Dermis microvascular lymphatic vessel endothelial cell (primary cell): Measurements from ENCODE around the gene FADD. TPM values are rescaled to one million over a fixed set of nuclear protein-coding genes. Genes with fewer than 3 reads are reported as not detected.
A peak's percentile ranks its signal among the peaks of the same experiment; 100 is the strongest.

Source experiments
- DNase-seq, 2 donors: peaks; one replicate each; pipeline versions ENCODE4 v3.0.0 to v3.0.0-alpha.2; 2010; ENCODE audit warnings: low read depth in 2 of 2
- total RNA-seq: library from RNA; depleted of rRNA; stranded (reverse); fragments of >200 nt; gene quantifications from 2 replicates; pipeline ENCODE4 v1.2.1, GENCODE V29; 2014

FADD gene, protein sequence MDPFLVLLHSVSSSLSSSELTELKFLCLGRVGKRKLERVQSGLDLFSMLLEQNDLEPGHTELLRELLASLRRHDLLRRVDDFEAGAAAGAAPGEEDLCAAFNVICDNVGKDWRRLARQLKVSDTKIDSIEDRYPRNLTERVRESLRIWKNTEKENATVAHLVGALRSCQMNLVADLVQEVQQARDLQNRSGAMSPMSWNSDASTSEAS
- 44.4 and 52.0 TPM in 2 replicates for total RNA-seq

DNA sequence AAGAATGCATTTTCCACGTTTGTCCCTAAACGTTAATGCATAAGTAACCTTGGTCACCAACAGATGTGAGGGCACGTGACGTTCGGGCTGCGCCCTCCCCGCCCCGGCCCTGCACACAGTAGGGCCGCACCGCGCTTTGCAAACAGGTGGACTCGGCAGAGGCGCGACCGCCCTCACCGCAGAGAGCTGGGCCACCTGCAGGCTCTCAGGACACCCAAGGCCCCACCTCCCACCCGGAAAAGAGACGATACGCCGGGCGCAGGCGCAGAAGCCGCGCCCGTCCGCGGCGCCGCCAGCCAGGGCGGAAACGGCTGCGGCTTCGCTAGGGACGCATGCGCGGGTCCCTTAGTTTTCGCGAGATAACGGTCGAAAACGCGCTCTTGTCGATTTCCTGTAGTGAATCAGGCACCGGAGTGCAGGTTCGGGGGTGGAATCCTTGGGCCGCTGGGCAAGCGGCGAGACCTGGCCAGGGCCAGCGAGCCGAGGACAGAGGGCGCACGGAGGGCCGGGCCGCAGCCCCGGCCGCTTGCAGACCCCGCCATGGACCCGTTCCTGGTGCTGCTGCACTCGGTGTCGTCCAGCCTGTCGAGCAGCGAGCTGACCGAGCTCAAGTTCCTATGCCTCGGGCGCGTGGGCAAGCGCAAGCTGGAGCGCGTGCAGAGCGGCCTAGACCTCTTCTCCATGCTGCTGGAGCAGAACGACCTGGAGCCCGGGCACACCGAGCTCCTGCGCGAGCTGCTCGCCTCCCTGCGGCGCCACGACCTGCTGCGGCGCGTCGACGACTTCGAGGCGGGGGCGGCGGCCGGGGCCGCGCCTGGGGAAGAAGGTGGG, at the start of gene FADD:
TSS of gene FADD (plus strand) at position 377 of the 831 bp plus-strand sequence. CDS start at position 541, 164 bp downstream.
- peak; percentile 90 to 94 for DNase-seq

DNA sequence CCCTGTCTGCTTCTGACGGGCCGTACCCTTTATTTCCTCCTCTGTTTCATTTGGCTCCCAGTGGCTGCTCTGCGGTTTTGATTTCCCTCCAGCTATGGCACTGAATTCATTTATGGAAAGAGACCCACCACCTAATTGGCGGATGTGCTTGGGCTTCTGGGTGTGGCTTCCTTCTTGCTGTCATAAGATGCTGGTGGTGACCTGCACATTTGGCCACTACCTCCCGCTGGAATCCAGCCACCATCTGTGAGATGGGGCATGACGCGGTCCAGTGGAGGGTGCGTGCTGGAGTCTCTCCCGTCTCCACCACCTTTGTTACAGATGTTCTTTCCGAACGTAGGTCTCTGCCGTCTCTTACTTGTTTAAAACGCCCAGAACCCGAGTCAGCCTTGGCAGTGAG, 47.7 kb upstream of the FADD start:
- no peak for DNase-seq

DNA sequence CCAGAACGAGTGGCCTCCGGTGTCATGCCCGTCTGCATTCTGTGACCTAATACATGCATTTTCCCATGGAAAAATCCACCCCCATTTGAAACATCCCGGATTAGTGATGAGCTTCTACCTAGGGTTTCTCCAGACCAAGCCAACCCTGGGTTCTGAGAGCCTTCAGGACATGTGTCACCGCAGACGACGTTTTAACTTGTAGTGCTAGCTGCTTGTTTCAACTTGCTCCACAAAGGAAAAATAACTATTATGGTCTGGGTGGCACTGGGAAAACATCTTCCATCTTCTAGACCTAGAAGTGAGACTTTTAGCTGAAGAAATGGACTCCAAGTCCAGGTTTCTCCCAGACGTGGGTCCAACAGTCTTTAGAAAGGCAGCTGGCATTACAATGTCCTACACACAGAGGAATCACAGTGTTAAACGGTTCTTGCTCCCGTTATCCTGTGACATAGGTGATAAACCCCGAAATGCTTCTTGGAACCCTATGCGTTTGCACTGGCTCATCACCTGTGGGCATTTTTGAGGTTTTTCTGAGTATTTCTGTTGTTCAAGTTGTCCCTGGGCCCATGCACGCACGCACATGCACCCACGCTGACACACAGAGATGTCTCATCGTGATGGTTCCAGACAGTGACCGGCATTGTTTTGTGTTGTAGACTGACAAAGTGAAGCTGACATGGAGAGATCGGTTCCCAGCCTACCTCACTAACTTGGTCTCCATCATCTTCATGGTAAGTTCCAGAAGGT, 46.6 kb upstream of the FADD start:
- no peak for DNase-seq

DNA sequence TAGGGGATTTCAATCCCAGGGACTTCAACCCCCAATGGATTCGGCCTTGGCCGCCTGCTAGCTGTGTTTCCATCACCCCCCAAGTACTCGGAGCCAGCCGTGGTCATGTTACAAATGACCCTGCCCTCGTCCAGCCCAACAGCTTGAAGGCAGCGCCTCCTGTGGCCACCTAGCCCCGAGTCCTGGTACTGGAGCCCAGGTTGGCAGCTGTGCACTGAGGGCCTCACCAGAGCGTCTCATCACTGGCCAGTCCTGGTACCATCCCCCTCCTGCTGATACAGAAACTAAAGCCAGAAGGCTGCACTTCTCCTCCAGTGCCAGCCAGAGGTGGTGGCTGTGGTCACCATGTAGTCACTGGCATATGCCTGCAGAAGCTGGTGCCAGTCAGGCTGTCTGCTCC, 44.9 kb upstream of the FADD start:
- DNase-seq = peak in 1 of 2 donors; percentile 23

DNA sequence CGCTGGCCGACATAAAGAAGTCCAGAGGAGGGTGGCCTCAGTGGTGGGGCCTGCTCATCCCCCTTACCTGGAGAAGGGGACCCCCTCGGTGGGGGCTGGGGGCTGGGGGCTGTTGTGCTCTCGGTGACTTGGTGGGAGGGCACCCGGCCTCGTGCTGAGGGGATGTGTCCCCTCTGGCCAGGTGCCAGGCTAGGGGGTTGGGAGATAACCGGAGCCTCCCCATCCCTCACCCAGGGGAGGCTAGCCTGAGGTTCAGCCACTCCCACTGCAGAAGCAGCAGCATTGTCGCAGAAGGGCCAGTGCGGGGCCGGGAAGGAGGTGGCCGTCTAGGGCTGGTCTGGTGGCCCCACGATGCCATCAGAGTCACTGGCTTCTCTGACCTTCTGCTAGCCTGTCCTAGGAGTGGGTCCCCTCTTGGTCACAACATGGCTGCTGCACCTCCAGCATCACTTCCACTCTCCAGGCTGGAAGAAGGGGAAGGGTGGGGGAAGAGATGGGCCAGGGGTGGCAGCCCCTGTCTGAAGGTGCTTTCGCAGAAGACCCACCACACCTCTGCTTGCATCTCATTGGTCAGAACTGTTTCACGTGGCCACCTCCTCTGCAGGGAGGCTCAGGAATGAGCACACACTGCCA, 44.2 kb upstream of the FADD start:
- DNase-seq = no peak

DNA sequence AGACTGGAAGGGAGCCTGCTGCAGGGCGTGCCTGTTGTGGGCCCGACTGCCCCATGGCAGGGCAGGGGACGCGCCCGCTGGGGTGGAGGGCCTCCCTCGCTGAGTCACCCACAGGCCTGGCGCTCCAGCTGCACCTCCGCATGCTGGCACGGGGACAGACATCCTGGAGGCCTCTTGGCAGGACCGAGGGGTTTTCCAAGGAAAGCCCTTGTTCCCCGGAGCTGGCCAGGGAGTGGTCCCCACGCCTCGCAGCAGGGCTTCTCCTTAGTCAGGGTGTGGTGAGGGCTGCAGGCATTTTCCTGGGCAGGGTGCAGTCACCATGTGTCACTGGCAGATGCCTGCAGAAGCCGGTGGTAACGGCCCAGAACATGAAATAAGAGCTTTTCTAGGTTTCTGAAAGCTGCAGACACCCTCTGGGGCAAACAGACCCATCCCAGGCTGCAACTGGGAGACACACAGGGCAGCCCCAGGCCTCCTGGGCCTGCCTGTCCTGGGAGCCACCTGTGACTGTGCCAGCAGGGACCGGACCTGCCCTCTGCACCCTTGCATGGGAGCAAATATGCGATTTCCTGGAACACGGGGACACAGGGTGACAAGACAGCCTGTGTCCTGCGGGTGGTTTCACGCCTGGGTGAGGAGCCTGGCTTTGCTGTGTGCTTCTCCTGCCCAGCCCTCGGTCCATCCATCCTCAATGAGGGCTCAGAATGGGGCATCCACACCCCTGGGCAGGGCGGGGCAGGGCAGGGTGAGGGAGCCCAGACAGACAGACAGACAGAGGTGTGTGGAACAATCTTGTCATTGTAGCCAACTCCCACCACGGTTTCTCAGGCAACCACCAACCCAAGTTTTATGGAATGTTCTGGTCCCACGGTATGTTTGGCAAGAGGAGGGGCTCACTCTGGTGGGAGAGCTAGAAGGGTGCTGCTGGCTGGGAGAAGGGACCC, 43.2 kb upstream of the FADD start:
- DNase-seq = peak in 1 of 2 donors; percentile 28

DNA sequence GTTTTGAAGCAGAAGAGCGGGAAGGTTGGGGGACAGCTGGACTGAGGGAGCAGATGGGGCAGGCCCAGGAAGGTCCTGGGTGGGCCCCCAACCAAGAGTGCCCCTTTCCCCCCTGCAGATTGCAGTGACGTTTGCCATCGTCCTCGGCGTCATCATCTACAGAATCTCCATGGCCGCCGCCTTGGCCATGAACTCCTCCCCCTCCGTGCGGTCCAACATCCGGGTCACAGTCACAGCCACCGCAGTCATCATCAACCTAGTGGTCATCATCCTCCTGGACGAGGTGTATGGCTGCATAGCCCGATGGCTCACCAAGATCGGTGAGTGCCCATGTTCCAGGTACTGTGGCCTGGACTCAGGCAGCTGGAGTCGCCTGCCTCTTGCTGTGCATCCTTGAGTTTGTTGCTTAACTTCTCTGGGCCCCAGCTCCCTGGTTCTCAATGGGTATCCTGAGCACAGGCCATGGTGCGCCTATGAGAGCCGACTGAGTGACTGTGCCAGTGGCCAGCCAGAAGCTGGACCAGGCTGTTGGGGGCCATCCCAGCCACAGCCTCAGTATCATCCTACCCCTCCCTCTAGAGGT, 42.0 kb upstream of the FADD start:
- no peak for DNase-seq

DNA sequence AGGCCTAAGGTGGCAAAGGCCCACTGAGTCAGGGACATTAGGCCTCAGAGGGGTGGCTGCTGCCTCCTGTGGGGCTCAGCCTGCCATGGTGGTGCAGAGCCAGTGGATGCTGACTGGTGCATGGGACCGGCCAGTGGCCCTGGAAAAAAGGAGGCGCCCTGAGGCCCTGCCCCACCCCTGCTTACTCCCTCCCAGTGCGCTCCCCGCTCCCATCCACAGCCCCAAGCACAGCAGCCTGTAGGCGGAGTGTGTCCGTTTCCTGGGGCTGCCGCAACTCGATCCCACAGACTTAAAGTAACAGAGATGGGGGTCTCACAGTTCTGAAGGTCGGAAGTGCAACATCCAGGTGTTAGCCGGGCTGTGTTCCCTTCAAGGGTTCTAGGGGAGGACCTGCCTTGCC, 38.4 kb upstream of the FADD start:
- DNase-seq = no peak

DNA sequence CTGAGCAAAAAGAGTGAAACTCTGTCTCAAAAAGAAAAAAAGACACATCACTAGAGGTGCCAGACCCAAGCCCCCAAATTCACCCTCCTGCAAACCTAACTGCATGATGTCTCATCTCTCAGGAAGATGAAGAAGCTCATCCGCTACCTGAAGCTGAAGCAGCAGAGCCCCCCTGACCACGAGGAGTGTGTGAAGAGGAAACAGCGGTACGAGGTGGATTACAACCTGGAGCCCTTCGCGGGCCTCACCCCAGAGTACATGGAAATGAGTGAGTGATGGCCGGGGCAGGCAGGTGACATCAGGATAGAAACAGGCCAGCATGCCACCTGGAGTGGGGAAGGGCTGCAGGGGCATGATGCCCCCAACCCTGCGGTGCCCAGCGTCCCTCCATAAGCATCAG, 36.0 kb upstream of the FADD start:
- no peak for DNase-seq

DNA sequence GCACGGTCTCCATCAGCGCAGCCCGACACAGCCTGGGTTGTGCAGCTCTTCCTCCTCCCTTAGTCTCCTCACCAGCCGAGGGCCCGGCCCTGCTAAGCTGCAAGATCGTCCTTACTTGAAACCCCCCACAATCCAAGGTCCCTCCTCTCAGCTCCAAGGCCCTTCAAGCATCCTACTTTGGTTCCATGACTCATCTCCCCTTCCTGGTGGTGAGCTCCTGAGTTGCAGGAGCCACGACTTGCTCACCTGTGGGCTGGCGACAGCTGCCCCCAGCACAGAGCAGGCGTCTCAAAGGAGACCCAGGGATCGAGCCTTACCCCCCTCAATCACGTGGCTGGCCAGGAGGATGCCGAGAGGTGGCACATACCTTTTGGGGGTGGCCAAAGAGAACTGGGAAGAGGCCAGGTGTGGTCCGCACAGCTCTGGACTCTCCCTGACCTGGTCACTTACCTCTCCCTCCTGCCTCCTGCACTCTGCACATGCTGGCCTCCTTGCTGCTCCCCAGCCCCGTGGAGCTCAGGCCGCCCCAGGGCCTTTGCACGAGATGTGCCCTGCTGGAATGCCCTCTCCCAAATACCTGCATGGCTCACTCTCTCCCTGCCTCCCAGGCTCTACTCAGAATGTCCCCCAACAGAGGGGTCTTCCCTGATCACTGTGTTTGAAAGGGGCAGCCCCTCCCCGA, 35.2 kb upstream of the FADD start:
- no peak for DNase-seq

DNA sequence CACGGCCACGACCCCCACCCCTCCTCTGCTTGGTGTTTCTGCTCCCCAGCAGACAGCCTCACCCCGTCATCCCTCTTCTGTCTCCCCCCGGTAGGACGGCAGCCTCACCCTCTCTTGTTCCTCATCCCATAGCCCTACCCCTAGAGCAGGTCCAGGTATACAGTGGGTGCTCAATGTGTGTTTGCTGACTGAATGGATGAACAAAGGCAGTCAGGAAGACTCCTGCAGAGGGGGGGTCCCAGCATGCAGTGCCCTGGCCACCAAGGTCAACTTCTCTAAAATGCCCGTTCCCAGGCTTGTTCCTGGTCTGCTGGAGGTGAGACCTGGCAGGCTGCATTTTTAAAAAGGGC, 34.7 kb upstream of the FADD start:
- no peak for DNase-seq

DNA sequence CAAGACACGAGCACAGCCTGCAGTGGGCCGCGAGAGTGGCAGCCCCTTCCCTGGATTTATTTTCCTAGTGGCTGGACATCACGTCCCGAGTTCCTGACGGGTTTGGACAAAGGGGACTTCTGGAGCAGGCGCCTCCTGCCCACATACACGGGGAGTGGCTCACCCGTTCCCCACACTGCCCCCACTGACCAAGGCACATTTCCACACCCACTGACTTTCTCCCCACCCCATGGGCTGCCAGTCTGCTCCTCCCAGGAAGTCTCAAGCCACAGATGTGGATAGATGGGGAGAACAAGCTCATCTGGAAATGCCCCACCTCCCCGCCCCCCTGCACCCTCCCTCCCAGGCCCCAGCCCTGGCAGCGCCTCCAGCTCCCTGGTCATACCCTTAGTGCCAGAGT, 34.0 kb upstream of the FADD start:
- DNase-seq = no peak

DNA sequence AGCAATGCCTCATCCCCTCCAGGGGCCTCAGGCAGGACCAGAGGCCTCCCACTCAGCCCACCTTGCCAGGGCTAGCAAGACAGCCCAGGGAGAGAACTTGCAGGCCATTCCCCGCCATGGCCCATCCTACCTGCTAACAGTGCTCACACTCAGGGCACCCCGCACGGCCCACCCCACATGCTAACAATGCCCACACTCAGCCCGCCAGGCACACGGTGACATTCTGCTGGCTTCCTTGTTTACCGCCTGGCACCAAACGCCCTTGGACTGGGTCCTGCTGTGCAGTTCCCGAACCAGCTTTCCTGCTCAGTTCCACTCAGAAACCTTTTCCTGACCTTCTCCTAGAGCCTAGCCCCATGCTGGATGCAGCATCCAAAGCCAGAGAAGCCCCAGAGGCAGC, 33.5 kb upstream of the FADD start:
- no peak for DNase-seq

DNA sequence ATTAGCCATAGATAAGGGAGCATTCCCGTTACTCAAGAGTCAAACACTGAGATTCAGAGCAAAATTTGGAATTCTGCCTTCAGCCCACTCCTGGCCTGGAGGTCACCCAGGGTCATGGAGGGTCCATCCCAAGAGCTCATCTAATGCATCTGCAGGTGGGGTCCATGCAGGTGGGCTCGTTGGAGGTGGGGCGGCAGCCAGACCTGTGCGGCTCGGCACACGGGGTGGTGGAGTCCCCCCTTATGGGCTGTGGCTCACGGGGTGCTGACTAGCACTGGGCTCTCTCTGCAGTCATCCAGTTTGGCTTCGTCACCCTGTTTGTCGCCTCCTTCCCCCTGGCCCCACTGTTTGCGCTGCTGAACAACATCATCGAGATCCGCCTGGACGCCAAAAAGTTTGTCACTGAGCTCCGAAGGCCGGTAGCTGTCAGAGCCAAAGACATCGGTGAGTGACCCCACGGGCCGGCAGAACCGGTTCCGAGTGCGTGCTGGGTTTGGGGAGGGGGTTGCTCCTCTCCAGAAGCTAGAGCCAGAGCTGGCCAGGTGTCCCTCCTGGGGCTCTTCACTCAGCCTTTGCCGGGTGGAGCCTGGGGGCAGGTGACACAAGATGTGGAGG, 32.4 kb upstream of the FADD start:
- no peak for DNase-seq

DNA sequence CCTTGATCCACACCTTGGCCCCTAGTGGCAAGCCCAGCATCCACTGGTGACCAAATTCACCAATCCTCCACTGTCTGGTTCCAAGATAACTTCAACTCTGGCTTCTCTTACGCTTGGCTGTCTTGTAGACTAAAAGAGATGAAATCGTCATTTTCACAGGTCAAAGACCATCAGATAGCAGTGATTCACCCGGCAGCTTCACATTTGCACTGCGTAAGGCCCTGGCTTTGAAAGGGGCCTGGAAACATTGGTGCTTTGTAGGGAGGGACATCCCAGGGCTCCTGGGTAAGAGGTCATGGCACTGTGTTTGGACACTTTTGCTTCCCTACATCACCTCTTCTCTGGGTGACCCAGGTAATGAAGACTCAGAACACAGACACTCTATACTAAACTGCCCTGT, 30.1 kb upstream of the FADD start:
- no peak for DNase-seq

DNA sequence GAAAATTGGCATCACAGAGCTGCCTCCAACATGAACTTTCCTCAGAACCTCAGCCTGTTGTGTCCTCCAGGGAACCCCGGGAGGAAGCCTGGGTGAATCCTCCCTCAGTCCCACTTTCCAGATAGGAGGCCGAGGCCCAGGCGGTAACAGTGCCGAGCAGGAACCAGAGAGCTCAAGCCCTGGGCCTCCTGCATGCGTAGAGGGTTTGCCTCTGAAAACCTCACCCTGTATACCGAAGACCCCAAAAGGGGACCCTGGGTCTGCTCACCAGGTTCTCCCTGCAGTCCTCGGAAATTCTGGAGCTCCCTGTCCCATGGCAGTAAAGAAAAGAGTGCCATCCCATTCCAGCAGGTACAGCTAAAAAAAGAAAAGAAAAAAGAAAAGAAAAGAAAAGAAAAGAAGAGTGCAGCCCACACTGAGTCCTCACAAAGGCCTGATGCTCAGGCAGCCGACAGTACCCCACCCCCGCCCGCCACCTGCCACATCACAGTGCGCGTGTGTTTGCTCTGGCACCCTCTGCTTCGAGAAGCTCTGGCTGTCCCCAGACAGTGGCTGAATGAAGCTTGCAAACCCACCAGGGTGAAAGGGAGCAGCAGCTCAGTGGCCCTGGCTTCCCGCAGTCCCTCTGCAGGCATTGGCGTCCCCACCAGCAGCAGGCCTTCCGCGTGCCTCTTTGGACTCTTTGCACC, 28.4 kb upstream of the FADD start:
- no peak for DNase-seq

DNA sequence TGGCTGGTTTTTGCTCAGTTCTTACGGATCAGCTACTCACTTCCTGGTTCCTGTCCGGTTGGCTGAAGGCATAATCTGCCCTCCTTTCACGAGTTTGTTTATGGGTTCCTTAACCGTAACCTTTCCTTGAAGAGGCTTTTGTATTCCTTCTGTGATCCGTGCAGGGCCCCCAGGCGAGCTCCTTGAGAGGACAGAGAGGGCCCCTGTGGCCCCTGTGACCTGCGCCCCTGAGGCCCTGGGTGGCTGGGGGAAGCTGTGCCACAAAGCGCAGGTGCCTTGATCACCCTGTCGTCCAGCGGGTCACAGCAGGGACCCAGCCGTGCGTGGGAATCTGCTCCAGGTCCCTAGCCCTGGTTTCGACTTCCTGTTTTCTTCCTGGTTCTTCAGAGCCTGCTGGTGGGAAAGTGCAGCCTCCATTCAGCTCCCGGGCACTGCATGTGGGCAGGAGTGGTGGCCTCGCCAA, 27.8 kb upstream of the FADD start:
- peak; percentile 11 to 43 for DNase-seq

DNA sequence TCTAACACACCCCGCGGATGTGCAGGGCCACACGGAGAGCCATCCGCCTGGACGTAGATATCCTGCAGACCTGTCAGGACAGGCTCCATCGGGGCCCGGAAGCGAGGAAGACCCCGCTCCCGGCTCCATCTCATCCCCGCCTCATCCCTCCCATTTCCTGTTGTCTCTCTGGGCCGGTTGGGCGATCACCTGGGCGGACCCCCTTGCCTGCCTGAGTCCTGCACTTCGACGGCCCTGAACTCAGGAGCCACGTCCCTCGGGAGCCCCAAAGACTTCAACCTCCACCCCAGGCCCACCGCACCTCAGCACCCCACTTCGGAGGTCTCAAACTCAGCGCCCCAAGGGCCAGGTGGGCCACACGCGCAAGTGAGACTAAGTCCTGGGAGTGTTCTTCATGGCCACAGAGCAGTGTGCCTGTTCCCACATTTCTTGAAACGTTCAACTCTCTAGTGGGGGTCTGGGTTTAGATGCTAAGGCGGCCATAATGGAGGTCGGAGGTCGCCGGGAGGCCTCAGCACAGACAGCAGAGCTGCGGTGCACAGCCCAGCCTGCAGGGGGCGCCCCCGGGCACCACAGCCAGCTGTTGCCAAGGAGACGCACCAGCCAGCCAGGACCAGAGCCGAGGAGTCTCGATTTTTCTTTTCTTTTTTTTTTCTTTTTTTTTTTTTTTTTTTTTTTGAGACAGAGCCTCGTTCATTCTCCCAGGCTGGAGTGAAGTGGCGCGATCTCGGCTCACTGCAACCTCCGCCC, 26.0 kb upstream of the FADD start:
- DNase-seq = peak in 1 of 2 donors; percentile 28
